ENCODE measurements around the gene CD82. TPM values are rescaled to one million over a fixed set of nuclear protein-coding genes. Genes with fewer than 3 reads are reported as not detected.

Gene CD82
- total RNA-seq, 1 donor from 2014 or later: 28.3 TPM

DNA sequence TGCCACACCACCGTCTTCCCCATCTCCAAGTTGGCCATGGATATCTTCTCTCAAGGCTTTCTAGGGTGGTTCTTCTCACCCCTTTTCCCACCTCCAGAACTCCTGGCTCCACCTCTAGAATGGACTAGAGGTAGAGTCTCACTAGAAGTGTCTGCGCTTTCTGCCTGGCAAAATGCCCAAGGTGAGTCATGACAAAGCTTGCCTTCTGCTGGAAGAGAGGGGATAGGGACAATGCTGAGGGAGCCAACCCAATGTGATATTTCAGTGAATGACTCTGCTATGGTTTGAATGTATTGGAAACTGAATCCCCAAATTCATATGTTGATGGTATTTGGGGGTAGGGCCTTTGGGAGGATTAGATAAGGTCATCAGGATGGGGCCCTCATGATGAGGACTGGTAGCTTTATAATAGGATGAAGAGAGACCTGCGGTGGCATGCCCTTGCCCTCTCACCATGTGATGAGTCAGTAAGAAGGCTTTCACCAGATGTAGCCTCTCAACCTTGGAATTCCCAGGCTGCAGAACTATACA, 4.1 kb upstream of the CD82 start:
- DNase-seq (ENCODE audit: low spot score in 2 of 2): no peak
- no peaks in the 10 kb centered on the region for H3K9me3 ChIP-seq

DNA sequence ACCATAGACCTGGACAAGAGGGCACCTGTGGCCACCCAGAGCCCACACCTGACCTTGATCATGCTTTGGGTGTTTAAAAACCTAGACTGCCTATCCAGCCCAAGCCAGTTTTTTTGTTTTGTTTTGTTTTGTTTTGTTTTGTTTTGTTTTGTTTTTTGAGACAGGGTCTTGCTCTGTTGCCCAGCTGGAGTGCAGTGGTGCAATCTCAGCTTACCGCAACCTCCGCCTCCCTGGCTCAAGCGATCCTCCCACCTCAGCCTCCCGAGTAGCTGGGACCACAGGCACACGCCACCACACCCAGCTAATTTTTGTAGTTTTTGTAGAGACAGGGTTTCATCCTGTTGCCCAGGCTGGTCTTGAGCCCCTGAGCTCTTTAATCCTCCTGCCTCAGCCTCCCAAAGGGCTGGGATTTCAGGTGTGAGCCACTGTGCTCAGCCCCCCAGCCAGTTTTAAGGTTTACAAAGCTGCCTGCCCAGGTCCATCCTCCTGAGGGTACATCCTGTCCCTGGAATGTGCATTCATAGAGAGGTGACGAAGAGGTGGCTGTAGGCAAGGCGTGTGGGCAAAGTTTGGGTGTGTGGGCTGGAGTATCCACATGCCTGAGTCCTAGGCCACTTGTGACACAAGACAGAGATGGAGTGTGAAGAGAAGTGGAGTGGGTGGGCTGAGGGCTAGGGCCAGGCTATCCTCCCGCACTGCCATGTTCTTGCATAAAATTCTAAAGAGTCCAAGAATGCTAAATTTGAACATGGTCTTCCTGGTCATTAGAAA, 3.3 kb upstream of the CD82 start:
- Histone ChIP-seq H3K9me3 (no peaks in the 10 kb centered on the region), H3K27ac (no peak overlapping the region), H3K36me3 (no peaks in the 10 kb centered on the region), H3K4me3 (no peak overlapping the region), H3K27me3 (no peaks in the 10 kb centered on the region), H3K4me1 (peaks cover 8 to 30% of the 10 kb centered on the region in 2 donors)
- intact Hi-C loops (cut with DNase I): loop anchor here (5.0 to 10.0 kb wide), 3 partner anchors 525 to 1093 kb away; no protein-coding TSS in a partner anchor
- DNase-seq (ENCODE audit: low spot score in 2 of 2): no peak
- TF ChIP-seq, protein P1, sequence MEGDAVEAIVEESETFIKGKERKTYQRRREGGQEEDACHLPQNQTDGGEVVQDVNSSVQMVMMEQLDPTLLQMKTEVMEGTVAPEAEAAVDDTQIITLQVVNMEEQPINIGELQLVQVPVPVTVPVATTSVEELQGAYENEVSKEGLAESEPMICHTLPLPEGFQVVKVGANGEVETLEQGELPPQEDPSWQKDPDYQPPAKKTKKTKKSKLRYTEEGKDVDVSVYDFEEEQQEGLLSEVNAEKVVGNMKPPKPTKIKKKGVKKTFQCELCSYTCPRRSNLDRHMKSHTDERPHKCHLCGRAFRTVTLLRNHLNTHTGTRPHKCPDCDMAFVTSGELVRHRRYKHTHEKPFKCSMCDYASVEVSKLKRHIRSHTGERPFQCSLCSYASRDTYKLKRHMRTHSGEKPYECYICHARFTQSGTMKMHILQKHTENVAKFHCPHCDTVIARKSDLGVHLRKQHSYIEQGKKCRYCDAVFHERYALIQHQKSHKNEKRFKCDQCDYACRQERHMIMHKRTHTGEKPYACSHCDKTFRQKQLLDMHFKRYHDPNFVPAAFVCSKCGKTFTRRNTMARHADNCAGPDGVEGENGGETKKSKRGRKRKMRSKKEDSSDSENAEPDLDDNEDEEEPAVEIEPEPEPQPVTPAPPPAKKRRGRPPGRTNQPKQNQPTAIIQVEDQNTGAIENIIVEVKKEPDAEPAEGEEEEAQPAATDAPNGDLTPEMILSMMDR (IDR thresholded peaks at IDR 0.05): no peak

More for the DNA sequence above, 4.1 kb upstream of the CD82 start:
- TF ChIP-seq, protein P1 (IDR thresholded peaks at IDR 0.05): no peak
- H3K36me3 ChIP-seq: no peaks in the 10 kb centered on the region
- no peak overlapping the region for H3K4me3 ChIP-seq
- H3K27me3 ChIP-seq: no peaks in the 10 kb centered on the region
- H3K4me1 ChIP-seq: peaks cover 8 to 25% of the 10 kb centered on the region in 2 donors
- H3K27ac ChIP-seq: no peak overlapping the region
- intact Hi-C loops (cut with DNase I): loop anchor here (5.0 to 10.0 kb wide), 3 partner anchors 526 to 1093 kb away; no protein-coding TSS in a partner anchor

DNA sequence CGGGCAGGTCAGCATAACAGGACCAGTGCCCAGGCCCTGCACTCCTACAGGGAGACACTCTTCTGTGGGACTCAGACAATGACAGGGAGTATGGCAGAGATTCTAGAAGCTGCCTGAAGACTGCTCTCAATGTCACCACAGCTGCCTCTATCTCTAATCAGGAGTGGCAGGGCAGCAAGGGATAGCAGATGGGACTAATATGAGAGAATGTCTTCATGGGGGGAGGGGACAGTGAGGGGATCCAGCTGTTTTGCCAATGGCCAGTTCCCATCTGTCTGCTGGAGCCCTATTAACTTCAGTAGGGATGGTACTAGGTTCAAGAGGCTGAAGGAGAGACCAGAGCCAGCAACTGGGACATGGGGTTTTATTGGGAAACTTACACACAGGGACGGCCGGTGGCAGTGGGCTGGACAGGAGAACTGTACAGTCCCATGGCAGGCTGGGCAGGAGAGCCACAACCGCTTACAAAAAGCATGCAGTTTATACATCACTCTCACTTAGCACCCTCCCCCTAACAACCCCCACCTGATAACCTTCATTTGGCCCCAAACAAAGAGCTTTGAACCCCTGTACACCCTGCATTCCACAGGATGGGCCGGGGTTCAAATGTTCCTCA, 2.5 kb upstream of the CD82 start:
- intact Hi-C loops (cut with DNase I): loop anchor here (5.0 to 10.0 kb wide), 3 partner anchors 524 to 1092 kb away; no protein-coding TSS in a partner anchor
- Histone ChIP-seq H3K27ac (peak overlapping the region; percentile 98 to 99), H3K4me1 (peaks cover 8 to 33% of the 10 kb centered on the region in 2 donors), H3K27me3 (no peaks in the 10 kb centered on the region), H3K4me3 (no peak overlapping the region), H3K36me3 (no peaks in the 10 kb centered on the region), H3K9me3 (no peaks in the 10 kb centered on the region)
- TF ChIP-seq, protein P1 (IDR thresholded peaks at IDR 0.05): no peak
- no peak for DNase-seq (ENCODE audit: low spot score in 2 of 2)

DNA sequence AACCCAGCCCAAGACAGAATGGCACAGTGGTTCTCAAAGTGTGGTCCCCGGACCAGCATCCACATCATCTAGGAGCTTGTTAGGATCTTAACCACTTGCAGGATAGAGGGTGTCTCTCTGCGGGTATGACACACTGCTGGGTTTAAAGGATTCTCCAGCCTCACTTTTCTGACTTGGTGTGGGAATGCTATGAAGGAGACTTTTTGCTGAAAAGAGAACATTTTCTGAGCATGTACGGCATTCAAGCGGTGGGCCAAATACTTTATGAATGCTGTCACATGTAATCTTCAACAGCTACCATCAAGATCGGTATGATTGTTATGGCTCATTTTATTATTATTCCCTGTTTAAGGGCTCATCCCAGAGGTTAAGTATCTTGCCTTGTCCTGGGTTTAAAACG, 1.8 kb upstream of the CD82 start:
- H3K4me3 ChIP-seq: no peak overlapping the region
- peak overlapping the region; percentile 98 to 99 for H3K27ac ChIP-seq
- no peaks in the 10 kb centered on the region for H3K9me3 ChIP-seq
- no peak for DNase-seq (ENCODE audit: low spot score in 2 of 2)
- TF ChIP-seq, protein P1 (IDR thresholded peaks at IDR 0.05): no peak
- no peaks in the 10 kb centered on the region for H3K27me3 ChIP-seq
- intact Hi-C loops (cut with DNase I): loop anchor here (1.0 to 10.0 kb wide), 4 partner anchors 48 to 1091 kb away; no protein-coding TSS in a partner anchor
- H3K36me3 ChIP-seq: no peaks in the 10 kb centered on the region
- H3K4me1 ChIP-seq: peaks cover 10 to 36% of the 10 kb centered on the region in 2 donors

DNA sequence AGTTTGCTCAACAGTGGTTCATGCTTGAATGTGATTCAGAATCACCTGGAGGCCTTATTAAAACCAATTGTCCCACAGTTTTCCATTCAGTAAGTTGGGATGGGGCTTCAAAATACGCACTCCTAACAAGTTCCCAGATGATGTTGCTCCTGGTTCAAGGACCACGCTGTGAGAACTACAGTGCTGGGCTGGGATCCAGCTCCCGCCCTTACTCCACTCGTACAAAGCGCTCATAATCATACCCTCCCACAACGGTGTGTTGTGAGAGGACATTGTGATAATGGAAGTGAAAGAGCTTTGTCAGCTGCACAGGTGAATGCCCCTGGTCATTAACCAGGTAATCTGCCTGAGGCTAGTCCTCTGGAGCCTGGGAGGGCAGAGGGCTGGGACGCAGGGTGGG, 1.3 kb upstream of the CD82 start:
- DNase-seq (ENCODE audit: low spot score in 2 of 2): no peak
- Histone ChIP-seq H3K4me1 (peaks cover 14 to 40% of the 10 kb centered on the region in 2 donors), H3K9me3 (no peaks in the 10 kb centered on the region), H3K27ac (peak overlapping the region; percentile 98 to 99), H3K27me3 (no peaks in the 10 kb centered on the region), H3K4me3 (peak overlapping the region; percentile 18), H3K36me3 (no peaks in the 10 kb centered on the region)
- intact Hi-C loops (cut with DNase I): loop anchor here (1.0 to 10.0 kb wide), 4 partner anchors 47 to 1091 kb away; no protein-coding TSS in a partner anchor
- TF ChIP-seq, protein P1 (IDR thresholded peaks at IDR 0.05): no peak
